CD4-positive, CD25-positive, alpha-beta regulatory T cell (primary cell): Measurements from ENCODE around the gene FBXW7. TPM values are rescaled to one million over a fixed set of nuclear protein-coding genes. Genes with fewer than 3 reads are reported as not detected.
A peak's percentile ranks its signal among the peaks of the same experiment; 100 is the strongest.

ENCODE experiments used
- ATAC-seq, 2 donors: fragments of 150-1000 bp; cut with Tn5 transposase; one replicate each; pipeline ENCODE4 v1.10.0; 2021; ENCODE audit warnings: low read depth in 2 of 2, moderate number of reproducible peaks in 2 of 2, moderate library complexity in 1 of 2
- DNase-seq, 3 donors: peaks; one replicate each; pipeline versions ENCODE4 v3.0.0 to v3.0.0-alpha.2; 2012 to 2022; ENCODE audit warnings: mixed read lengths in 1 of 3
- H3K27ac ChIP-seq: one replicate; pipeline ENCODE4 v1.7.0; 2013; ENCODE audit warnings: mild to moderate bottlenecking, low read length; ENCODE audit not compliant: insufficient read depth, poor library complexity, severe bottlenecking
- H3K27me3 ChIP-seq: one replicate; pipeline ENCODE4 v1.7.0; 2013; ENCODE audit warnings: low read length; ENCODE audit not compliant: control insufficient read depth, insufficient read depth
- H3K36me3 ChIP-seq: one replicate; pipeline ENCODE4 v1.7.0; 2013; ENCODE audit warnings: mild to moderate bottlenecking, low read length, moderate library complexity; ENCODE audit not compliant: control insufficient read depth, insufficient read depth
- H3K4me1 ChIP-seq: 2 replicates; pipeline ENCODE4 v1.7.0; 2013; ENCODE audit warnings: mild to moderate bottlenecking, low read length; ENCODE audit not compliant: insufficient read depth, control insufficient read depth, poor library complexity, severe bottlenecking
- H3K4me3 ChIP-seq: one replicate; pipeline ENCODE4 v1.7.0; 2013; ENCODE audit warnings: low read depth, mild to moderate bottlenecking, low read length, moderate library complexity
- H3K9me3 ChIP-seq, 2 experiments: 1 replicate in 1 of 2; 2 replicates in 1 of 2; pipeline ENCODE4 v1.7.0; 2013; ENCODE audit warnings: low read length in 2 of 2, mild to moderate bottlenecking in 1 of 2, moderate library complexity in 1 of 2; ENCODE audit not compliant: control insufficient read depth in 2 of 2
- H3K27ac Mint-ChIP-seq, 3 donors: one replicate each; pipeline ENCODE4 v1.8.0; 2020 to 2022; ENCODE audit warnings: mild to moderate bottlenecking in 3 of 3, mixed read lengths in 3 of 3, moderate library complexity in 2 of 3
- H3K27me3 Mint-ChIP-seq: one replicate; pipeline ENCODE4 v1.8.0; 2022; ENCODE audit warnings: mild to moderate bottlenecking, mixed read lengths
- H3K36me3 Mint-ChIP-seq: one replicate; pipeline ENCODE4 v1.8.0; 2020; ENCODE audit warnings: mixed read lengths
- H3K4me1 Mint-ChIP-seq, 4 donors: one replicate each; pipeline ENCODE4 v1.8.0; 2020 to 2022; ENCODE audit warnings: mixed read lengths in 4 of 4, mild to moderate bottlenecking in 1 of 4
- H3K4me3 Mint-ChIP-seq, 4 donors: one replicate each; pipeline ENCODE4 v1.8.0; 2020 to 2022; ENCODE audit warnings: mild to moderate bottlenecking in 4 of 4, mixed read lengths in 4 of 4, moderate library complexity in 3 of 4
- H3K9me3 Mint-ChIP-seq, 7 donors: one replicate each; pipeline ENCODE4 v1.8.0; 2020 to 2022; ENCODE audit warnings: mixed read lengths in 7 of 7, mild to moderate bottlenecking in 3 of 7, moderate library complexity in 2 of 7
- polyA plus RNA-seq, 4 donors: library from polyadenylated mRNA; unstranded; fragments of 300-500 nt; fragmentation: Illumina TruSeq; gene quantifications; one replicate each; pipeline ENCODE4 v1.2.3, GENCODE V29; 2021
- total RNA-seq: library from RNA; stranded (reverse); gene quantifications from one replicate; pipeline ENCODE4 v1.2.3, GENCODE V29; 2022

The FBXW7 gene
- total and polyA plus RNA-seq, 5 donors from 2014 or later, result 43.8 to 146 (median 49.1) TPM

DNA sequence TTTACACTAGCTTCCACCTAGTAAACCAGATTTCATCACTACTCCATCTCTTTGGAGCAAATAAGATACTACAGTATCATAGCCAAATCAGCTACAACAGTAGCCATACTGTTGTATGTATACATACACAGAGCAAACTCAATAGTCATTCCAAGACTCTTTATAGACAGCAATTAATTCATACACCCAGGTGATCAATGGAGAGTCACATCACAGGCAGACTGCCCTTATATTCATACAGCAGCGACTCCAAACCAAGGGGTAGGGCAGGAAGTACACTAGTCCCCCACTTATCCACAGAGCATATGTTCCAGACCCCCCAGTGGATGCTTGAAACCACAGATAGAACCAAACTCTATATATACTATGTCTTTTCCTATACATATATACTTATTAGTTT lies 76.6 kb downstream of the FBXW7 start:
- H3K27ac Mint-ChIP-seq, result peak overlapping the region; percentile 43 to 85 (median 78)
- H3K4me1 Mint-ChIP-seq, result peaks cover 36 to 76% (median 61%) of the 10 kb centered on the region in 4 donors
- no peaks in the 10 kb centered on the region for H3K9me3 ChIP-seq
- H3K36me3 ChIP-seq, result no peaks in the 10 kb centered on the region
- peak overlapping the region; percentile 57 for H3K4me3 ChIP-seq
- H3K4me3 Mint-ChIP-seq, result peak overlapping the region in 2 of 4 donors; percentile 8 to 44
- no peaks in the 10 kb centered on the region for H3K27me3 Mint-ChIP-seq
- no peaks in the 10 kb centered on the region for H3K27me3 ChIP-seq
- peaks cover 0 to 1% (median 0%) of the 10 kb centered on the region in 7 donors for H3K9me3 Mint-ChIP-seq
- H3K36me3 Mint-ChIP-seq, result peaks cover 12% of the 10 kb centered on the region
- peaks cover 29% of the 10 kb centered on the region for H3K4me1 ChIP-seq
- ATAC-seq, result peak in 1 of 2 donors; percentile 11
- DNase-seq, result peak in 1 of 3 donors; percentile 23
- peak overlapping the region; percentile 63 for H3K27ac ChIP-seq

DNA sequence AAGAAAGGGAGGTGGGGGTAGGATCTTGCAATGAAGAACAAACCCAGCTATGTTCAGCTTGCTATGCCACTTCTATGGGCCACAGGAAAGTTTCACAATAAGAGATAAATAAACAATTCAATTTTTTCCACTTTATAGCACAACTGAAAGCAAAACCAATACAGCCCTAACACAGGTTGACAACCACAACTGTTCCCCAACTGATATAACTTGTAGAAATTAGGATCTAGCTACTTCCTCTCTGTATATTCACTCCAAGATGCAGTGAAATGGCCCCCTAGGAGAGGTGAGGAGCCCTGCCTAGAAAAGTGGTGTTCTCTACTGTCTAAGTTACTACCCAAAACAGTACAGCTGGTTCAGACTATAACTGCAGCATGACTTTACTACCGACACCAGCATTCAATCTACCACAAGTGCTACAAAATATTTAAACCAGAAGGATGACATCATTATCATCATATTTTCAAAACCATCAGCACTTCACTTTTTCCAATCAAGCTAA lies 77.0 kb downstream of the FBXW7 start:
- Mint-ChIP-seq H3K27ac (peak overlapping the region; percentile 43 to 85 (median 78)), H3K4me3 (peak overlapping the region in 3 of 4 donors; percentile 8 to 44 (median 33)), H3K27me3 (no peaks in the 10 kb centered on the region), H3K9me3 (peaks cover 0 to 1% (median 0%) of the 10 kb centered on the region in 7 donors), H3K36me3 (peaks cover 12% of the 10 kb centered on the region), H3K4me1 (peaks cover 32 to 74% (median 59%) of the 10 kb centered on the region in 4 donors)
- peaks cover 25% of the 10 kb centered on the region for H3K4me1 ChIP-seq
- DNase-seq (peak in 1 of 3 donors; percentile 28), ATAC-seq (peak; percentile 46 to 50)
- H3K27me3 ChIP-seq, result no peaks in the 10 kb centered on the region
- H3K36me3 ChIP-seq, result no peaks in the 10 kb centered on the region
- H3K9me3 ChIP-seq, result no peaks in the 10 kb centered on the region
- H3K27ac ChIP-seq, result peak overlapping the region; percentile 63
- peak overlapping the region; percentile 57 for H3K4me3 ChIP-seq

DNA sequence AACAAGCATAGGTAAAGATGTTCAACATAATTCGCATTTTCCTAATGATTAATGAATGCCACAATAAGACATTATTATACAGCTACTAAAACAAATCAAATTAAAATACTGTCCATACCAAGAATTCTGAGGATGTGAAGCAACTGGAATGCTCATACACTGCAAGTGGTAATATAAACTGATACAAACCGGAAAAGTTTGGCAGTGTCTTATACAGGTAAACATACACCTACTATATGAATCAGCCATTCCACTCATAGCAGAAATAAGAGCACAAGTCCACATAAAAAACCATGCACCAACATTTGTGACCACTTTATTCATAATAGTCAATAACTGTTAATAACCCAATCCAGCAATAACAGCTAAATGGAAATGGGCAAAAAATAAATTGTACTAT lies 79.3 kb downstream of the FBXW7 start:
- H3K36me3 ChIP-seq, result no peaks in the 10 kb centered on the region

DNA sequence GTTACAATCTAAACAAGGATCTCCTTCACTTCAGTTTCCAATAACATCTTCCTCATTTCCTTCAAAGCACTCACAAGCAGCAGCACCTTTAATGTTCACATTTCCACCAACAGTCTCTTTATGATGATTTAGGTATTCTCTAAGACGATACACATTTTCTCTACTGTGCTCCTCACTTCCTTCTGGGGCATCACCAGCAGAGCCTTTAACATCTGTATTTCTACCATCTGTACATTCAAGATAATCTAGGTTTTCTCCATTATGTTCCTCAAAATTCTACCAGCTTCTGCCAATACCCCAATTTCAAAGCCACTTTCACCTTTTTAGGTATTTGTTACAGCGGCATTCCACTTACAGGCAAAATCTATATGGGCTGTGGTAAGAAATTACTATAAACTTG lies 80.6 kb downstream of the FBXW7 start:
- H3K27me3 ChIP-seq, result no peaks in the 10 kb centered on the region
- Mint-ChIP-seq H3K4me3 (no peak overlapping the region), H3K27me3 (no peaks in the 10 kb centered on the region), H3K4me1 (peaks cover 21 to 48% (median 41%) of the 10 kb centered on the region in 4 donors), H3K36me3 (peaks cover 8% of the 10 kb centered on the region), H3K27ac (peak overlapping the region in 1 of 3 donors; percentile 18), H3K9me3 (peaks cover 0 to 1% (median 0%) of the 10 kb centered on the region in 7 donors)
- peaks cover 3% of the 10 kb centered on the region for H3K36me3 ChIP-seq
- DNase-seq (no peak), ATAC-seq (no peak)
- peaks cover 21% of the 10 kb centered on the region for H3K4me1 ChIP-seq
- no peaks in the 10 kb centered on the region for H3K9me3 ChIP-seq
- H3K4me3 ChIP-seq, result no peak overlapping the region
- H3K27ac ChIP-seq, result no peak overlapping the region

More for the DNA sequence above, 79.3 kb downstream of the FBXW7 start:
- no peaks in the 10 kb centered on the region for H3K27me3 ChIP-seq
- H3K4me1 ChIP-seq, result peaks cover 21% of the 10 kb centered on the region
- ATAC-seq, result no peak
- no peak overlapping the region for H3K4me3 ChIP-seq
- H3K9me3 ChIP-seq, result no peaks in the 10 kb centered on the region
- H3K9me3 Mint-ChIP-seq, result peaks cover 0 to 1% (median 0%) of the 10 kb centered on the region in 7 donors
- no peak overlapping the region for H3K4me3 Mint-ChIP-seq
- peaks cover 21 to 56% (median 41%) of the 10 kb centered on the region in 4 donors for H3K4me1 Mint-ChIP-seq
- H3K27ac ChIP-seq, result no peak overlapping the region
- H3K27me3 Mint-ChIP-seq, result no peaks in the 10 kb centered on the region
- DNase-seq, result no peak
- no peak overlapping the region for H3K27ac Mint-ChIP-seq
- peaks cover 4% of the 10 kb centered on the region for H3K36me3 Mint-ChIP-seq

DNA sequence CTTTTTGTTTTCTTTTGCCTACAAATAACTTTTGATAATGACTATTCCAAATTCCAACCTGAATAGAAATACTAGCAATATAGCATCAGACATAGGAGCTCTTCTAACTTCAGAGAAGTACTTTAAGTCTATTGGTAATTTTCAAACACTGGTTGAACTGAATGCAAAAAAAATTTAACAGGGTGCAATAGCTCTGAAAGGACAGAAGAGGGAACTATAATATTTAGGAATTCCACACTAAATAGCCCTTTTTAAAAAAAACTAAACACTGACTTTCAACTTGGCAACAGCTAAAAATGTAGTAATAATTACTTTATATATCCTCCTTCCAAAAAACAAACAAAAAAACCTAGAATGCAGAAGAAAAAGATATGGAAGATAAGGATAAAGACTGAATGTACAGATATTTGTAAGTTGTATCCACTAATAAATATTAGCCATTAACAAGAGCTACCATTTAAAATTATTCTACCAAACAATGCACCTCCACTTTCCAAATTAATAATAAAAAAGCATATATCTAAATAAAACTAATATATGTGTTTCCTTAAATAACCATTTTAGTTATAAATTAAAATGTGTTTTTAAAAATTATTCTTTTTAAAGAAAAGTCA lies 81.4 kb downstream of the FBXW7 start:
- H3K27me3 ChIP-seq, result no peaks in the 10 kb centered on the region
- peaks cover 8% of the 10 kb centered on the region for H3K36me3 Mint-ChIP-seq
- peaks cover 3% of the 10 kb centered on the region for H3K36me3 ChIP-seq
- no peak overlapping the region for H3K27ac Mint-ChIP-seq
- DNase-seq, result peak in 1 of 3 donors; percentile 11
- H3K4me3 ChIP-seq, result no peak overlapping the region
- peaks cover 0 to 1% (median 0%) of the 10 kb centered on the region in 7 donors for H3K9me3 Mint-ChIP-seq
- ATAC-seq, result no peak
- no peak overlapping the region for H3K27ac ChIP-seq
- no peak overlapping the region for H3K4me3 Mint-ChIP-seq
- H3K4me1 Mint-ChIP-seq, result peaks cover 20 to 45% (median 40%) of the 10 kb centered on the region in 4 donors
- peaks cover 21% of the 10 kb centered on the region for H3K4me1 ChIP-seq
- no peaks in the 10 kb centered on the region for H3K9me3 ChIP-seq
- H3K27me3 Mint-ChIP-seq, result no peaks in the 10 kb centered on the region

DNA sequence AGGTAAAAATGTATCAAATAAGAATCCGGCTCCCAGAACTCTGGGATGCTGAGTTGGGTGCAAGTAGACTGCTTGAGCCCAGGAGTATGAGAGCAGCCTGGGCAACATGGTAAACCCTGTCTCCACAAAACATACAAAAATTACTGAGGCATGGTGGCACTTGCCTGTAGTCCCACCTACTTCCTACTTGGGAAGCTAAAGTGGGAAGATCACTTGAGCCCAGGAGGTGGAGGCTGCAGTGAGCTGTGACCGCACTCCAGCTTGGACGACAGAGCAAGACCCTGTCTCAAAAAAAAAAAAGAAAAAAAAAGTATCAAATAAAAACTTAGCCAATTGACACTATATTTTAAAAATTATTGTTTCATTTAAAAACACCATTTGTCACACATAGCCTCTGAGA lies 84.4 kb downstream of the FBXW7 start:
- ATAC-seq (no peak), DNase-seq (no peak)
- peaks cover 26 to 46% (median 30%) of the 10 kb centered on the region in 4 donors for H3K4me1 Mint-ChIP-seq
- peaks cover 16% of the 10 kb centered on the region for H3K4me1 ChIP-seq
- H3K4me3 ChIP-seq, result no peak overlapping the region
- H3K27ac ChIP-seq, result no peak overlapping the region
- no peaks in the 10 kb centered on the region for H3K27me3 Mint-ChIP-seq
- no peaks in the 10 kb centered on the region for H3K9me3 Mint-ChIP-seq
- H3K4me3 Mint-ChIP-seq, result no peak overlapping the region
- H3K9me3 ChIP-seq, result no peaks in the 10 kb centered on the region
- H3K27me3 ChIP-seq, result no peaks in the 10 kb centered on the region
- H3K36me3 Mint-ChIP-seq, result peaks cover 4% of the 10 kb centered on the region
- peaks cover 3% of the 10 kb centered on the region for H3K36me3 ChIP-seq
- H3K27ac Mint-ChIP-seq, result no peak overlapping the region

DNA sequence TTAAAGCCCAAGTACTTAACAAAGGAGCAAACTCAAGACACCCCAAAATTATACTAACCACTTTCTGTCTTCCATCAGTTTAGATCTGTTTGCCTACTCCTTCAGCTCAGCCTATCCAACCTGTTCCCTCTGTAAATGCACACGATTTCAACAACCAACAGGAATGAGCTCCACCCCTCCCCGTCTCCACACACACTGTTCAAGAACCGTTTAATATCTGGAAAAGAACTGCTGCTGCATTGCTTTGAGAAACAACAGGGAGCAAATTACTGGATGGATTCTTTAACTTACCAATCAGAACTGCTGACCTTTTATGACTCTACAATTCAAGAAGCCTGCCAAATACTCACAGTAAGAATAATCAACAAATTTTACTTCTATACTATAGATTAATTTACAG lies 87.0 kb downstream of the FBXW7 start:
- H3K36me3 ChIP-seq, result peaks cover 3% of the 10 kb centered on the region
- H3K4me1 Mint-ChIP-seq, result peaks cover 22 to 39% (median 29%) of the 10 kb centered on the region in 4 donors
- H3K27me3 ChIP-seq, result no peaks in the 10 kb centered on the region
- no peaks in the 10 kb centered on the region for H3K9me3 ChIP-seq
- H3K27me3 Mint-ChIP-seq, result no peaks in the 10 kb centered on the region
- H3K4me3 Mint-ChIP-seq, result peak overlapping the region in 1 of 4 donors; percentile 25
- no peaks in the 10 kb centered on the region for H3K9me3 Mint-ChIP-seq
- H3K4me1 ChIP-seq, result peaks cover 10% of the 10 kb centered on the region
- peak overlapping the region in 1 of 3 donors; percentile 46 for H3K27ac Mint-ChIP-seq
- no peak overlapping the region for H3K27ac ChIP-seq
- no peak overlapping the region for H3K4me3 ChIP-seq
- peaks cover 8% of the 10 kb centered on the region for H3K36me3 Mint-ChIP-seq
- ATAC-seq, result no peak
- DNase-seq, result no peak
